Adrenal gland (tissue), 12 donors: Measurements from ENCODE around the gene FAM118A. TPM values are rescaled to one million over a fixed set of nuclear protein-coding genes. Genes with fewer than 3 reads are reported as not detected.

Experiments used
- DNase-seq, 7 donors: peaks; one replicate each; pipeline ENCODE4 v3.0.0-alpha.2; 2019 to 2020
- H3K27ac ChIP-seq, 5 donors: fragments of 200-600 bp; sonication (generic) in 4 of 5; 1 replicate in 3 of 5; 2 replicates in 2 of 5; pipeline versions ENCODE4 v1.5.1 to v1.8.0; 2016 to 2020; ENCODE audit warnings: mild to moderate bottlenecking in 1 of 5
- H3K27me3 ChIP-seq: fragments of 200-600 bp; 2 replicates; pipeline ENCODE4 v1.8.0; 2021
- H3K36me3 ChIP-seq, 2 donors: fragments of 200-600 bp; replicated peaks in 1 of 2; 1 replicate in 1 of 2; 2 replicates in 1 of 2; pipeline versions ENCODE4 v1.5.1 to v1.8.0; 2018 to 2022
- H3K4me1 ChIP-seq, 2 donors: fragments of 200-600 bp; replicated peaks in 1 of 2; 1 replicate in 1 of 2; 2 replicates in 1 of 2; pipeline versions ENCODE4 v1.5.1 to v1.8.0; 2018 to 2021
- H3K4me3 ChIP-seq, 4 donors: fragments of 200-600 bp; sonication (generic) in 3 of 4; one replicate each; pipeline ENCODE4 v1.5.1; 2016 to 2018
- H3K9me3 ChIP-seq, 3 donors: fragments of 200-600 bp; sonication (generic) in 1 of 3; replicated peaks in 1 of 3; 1 replicate in 2 of 3; 2 replicates in 1 of 3; pipeline versions ENCODE4 v1.5.1 to v1.8.0; 2016 to 2021
- CTCF ChIP-seq, 6 experiments: fragments of 450-650 bp in 4 of 6; fragments of 200-600 bp in 2 of 6; sonication (generic) in 1 of 6; IDR thresholded peaks; 1 replicate in 5 of 6; 2 replicates in 1 of 6; pipeline versions ENCODE4 v1.5.1 to v1.8.0; 2016 to 2021; ENCODE audit warnings: antibody characterized with exemption in 6 of 6, mild to moderate bottlenecking in 2 of 6, moderate library complexity in 1 of 6
- POLR2A ChIP-seq, 2 donors: fragments of 450-650 bp; IDR thresholded peaks; one replicate each; pipeline ENCODE4 v1.6.1; 2017; ENCODE audit warnings: antibody characterized with exemption in 2 of 2, mild to moderate bottlenecking in 2 of 2, moderate library complexity in 1 of 2
- WGBS, 4 donors: extraction: QIAGEN DNeasy Blood & Tissue Kit in 2 of 4; methylation state at CpG; one replicate each; pipeline versions ENCODE4 v1.1.5 to v1.1.7; 2013 to 2017; 5-methylcytosine and 5-hydroxymethylcytosine counted together
- intact Hi-C, 2 donors: fragments of 100-400 bp; cut with DNase I; formaldehyde crosslinking; loops; one replicate each; pipeline versions ENCODE4 v1.14.1 to v1.15.0; 2022 to 2023
- polyA plus RNA-seq, 3 donors: library from polyadenylated mRNA; stranded (reverse); fragments of 200-250 nt in 2 of 3; fragments of 350-450 nt in 1 of 3; fragmentation: Illumina TruSeq in 1 of 3; extraction: RNeasy Lipid Tissue Mini Kit (QIAGEN cat#74804) in 1 of 3; gene quantifications; one replicate each; pipeline ENCODE4 v1.2.3, GENCODE V29; 2013 to 2014
- total RNA-seq, 9 donors: library from RNA; depleted of rRNA in 4 of 9; stranded (reverse); fragments of >200 nt in 4 of 9; fragments of 120-200 nt in 1 of 9; fragmentation: NEBNext Ultra II Directional in 1 of 9; extraction: Animal tissue kit (Norgen Biotek cat#: 25700) in 1 of 9; gene quantifications; one replicate each; pipeline versions ENCODE4 v1.1.0 to v1.2.4, GENCODE V29; 2013 to 2023
- donor health status: healthy with polysubstance abuse.
- donor health status: Bipolar disorder and iron deficiency.
- donor health status: DM: yes; HTN: yes; CAD: no.
- donor health status: DM: no; HTN: no; CAD: no.
- donor health status: DM: no; HTN: no; CAD: no.
- donor health status: DM: yes; HTN: yes; CAD: no.

The FAM118A gene
- total and polyA plus RNA-seq, 12 donors, result 6.8 to 101 (median 17.5) TPM

- DNase-seq, result peak in 2 of 7 donors; percentile 41 to 50
- peak overlapping the region in 3 of 4 donors; percentile 51 to 56 (median 53) for H3K4me3 ChIP-seq
- intact Hi-C loops, result loop anchor here in 1 of 2 donors (10.0 kb wide), 2 partner anchors 294 to 444 kb away; no protein-coding TSS in a partner anchor
- H3K27ac ChIP-seq, result no peak overlapping the region
- TF ChIP-seq CTCF (IDR thresholded peaks at IDR 0.05), result no peak
- no peak for TF ChIP-seq POLR2A (IDR thresholded peaks at IDR 0.05)
- H3K36me3 ChIP-seq, result no peaks in the 10 kb centered on the region
- no peaks in the 10 kb centered on the region for H3K27me3 ChIP-seq
- 0 to 2% (median 2%) methylated on average over 20 to 47 of the region's 47 CpGs for WGBS, 4 donors
- H3K4me1 ChIP-seq, result peaks cover 7 to 26% of the 10 kb centered on the region in 2 donors
- no peaks in the 10 kb centered on the region for H3K9me3 ChIP-seq
Observed at GRCh38 chr22:45268167-45268957, 41.4 kb upstream of the FAM118A start.

GRCh38 chr22:45268958-45269844, 40.5 kb upstream of the FAM118A start:
- DNase-seq, result peak; percentile 67 to 89 (median 84)
- no peaks in the 10 kb centered on the region for H3K36me3 ChIP-seq
- H3K27ac ChIP-seq, result peak overlapping the region in 1 of 5 donors; percentile 72
- WGBS, 4 donors, result 1 to 4% (median 3%) methylated on average over 25 to 51 of the region's 60 CpGs
- no peaks in the 10 kb centered on the region for H3K9me3 ChIP-seq
- TF ChIP-seq CTCF (IDR thresholded peaks at IDR 0.05), result peak; percentile 61 to 98 (median 84)
- TF ChIP-seq POLR2A (IDR thresholded peaks at IDR 0.05), result no peak
- H3K4me3 ChIP-seq, result peak overlapping the region in 3 of 4 donors; percentile 51 to 56 (median 53)
- peaks cover 7 to 19% of the 10 kb centered on the region in 2 donors for H3K4me1 ChIP-seq
- intact Hi-C loops, result loop anchor here in 1 of 2 donors (10.0 kb wide), 2 partner anchors 294 to 444 kb away; no protein-coding TSS in a partner anchor
- H3K27me3 ChIP-seq, result no peaks in the 10 kb centered on the region

- Histone ChIP-seq H3K27me3 (no peaks in the 10 kb centered on the region), H3K27ac (peak overlapping the region in 1 of 5 donors; percentile 11), H3K9me3 (no peaks in the 10 kb centered on the region), H3K36me3 (no peaks in the 10 kb centered on the region), H3K4me1 (peaks cover 7 to 18% of the 10 kb centered on the region in 2 donors), H3K4me3 (no peak overlapping the region)
- 72 to 81% (median 75%) methylated on average over 15 to 16 of the region's 16 CpGs for WGBS, 4 donors
- DNase-seq, result no peak
- TF ChIP-seq CTCF (IDR thresholded peaks at IDR 0.05), result no peak
- no peak for TF ChIP-seq POLR2A (IDR thresholded peaks at IDR 0.05)
- intact Hi-C loops, result loop anchor here (2.0 to 5.0 kb wide), 4 partner anchors 162 to 282 kb away; no protein-coding TSS in a partner anchor
Observed at GRCh38 chr22:45270095-45271020, 39.4 kb upstream of the FAM118A start.
